Measurements from ENCODE around the gene UMPS. TPM values are rescaled to one million over a fixed set of nuclear protein-coding genes. Genes with fewer than 3 reads are reported as not detected.

UMPS gene
- total and polyA plus RNA-seq, 2 experiments from 2014 or later = 25.9 to 37.3 TPM

- WGBS (ENCODE audit: low lambda C conversion rate, missing lambda C conversion rate) = 86% methylated on average over 15 of the region's 15 CpGs
- Histone ChIP-seq H3K27ac (no peak overlapping the region), H3K4me2 (no peak overlapping the region), H3K79me2 (no peaks in the 10 kb centered on the region), H3K27me3 (no peaks in the 10 kb centered on the region), H2AFZ (no peak overlapping the region), H3K4me1 (ENCODE audit: insufficient read depth) (peaks cover 8% of the 10 kb centered on the region), H3K9me3 (ENCODE audit: low read depth) (no peaks in the 10 kb centered on the region), H4K20me1 (ENCODE audit: insufficient read depth, poor library complexity, severe bottlenecking) (no peaks in the 10 kb centered on the region), H3K9me2 (replicated peaks; ENCODE audit: insufficient read depth) (no peaks in the 10 kb centered on the region), H3K36me3 (replicated peaks; ENCODE audit: insufficient read depth, low read depth) (no peaks in the 10 kb centered on the region), H3K4me3 (no peak overlapping the region)
- TF ChIP-seq EZH2 (IDR thresholded peaks at IDR 0.05; ENCODE audit: borderline replicate concordance) = no peak
- TF ChIP-seq, protein P1, sequence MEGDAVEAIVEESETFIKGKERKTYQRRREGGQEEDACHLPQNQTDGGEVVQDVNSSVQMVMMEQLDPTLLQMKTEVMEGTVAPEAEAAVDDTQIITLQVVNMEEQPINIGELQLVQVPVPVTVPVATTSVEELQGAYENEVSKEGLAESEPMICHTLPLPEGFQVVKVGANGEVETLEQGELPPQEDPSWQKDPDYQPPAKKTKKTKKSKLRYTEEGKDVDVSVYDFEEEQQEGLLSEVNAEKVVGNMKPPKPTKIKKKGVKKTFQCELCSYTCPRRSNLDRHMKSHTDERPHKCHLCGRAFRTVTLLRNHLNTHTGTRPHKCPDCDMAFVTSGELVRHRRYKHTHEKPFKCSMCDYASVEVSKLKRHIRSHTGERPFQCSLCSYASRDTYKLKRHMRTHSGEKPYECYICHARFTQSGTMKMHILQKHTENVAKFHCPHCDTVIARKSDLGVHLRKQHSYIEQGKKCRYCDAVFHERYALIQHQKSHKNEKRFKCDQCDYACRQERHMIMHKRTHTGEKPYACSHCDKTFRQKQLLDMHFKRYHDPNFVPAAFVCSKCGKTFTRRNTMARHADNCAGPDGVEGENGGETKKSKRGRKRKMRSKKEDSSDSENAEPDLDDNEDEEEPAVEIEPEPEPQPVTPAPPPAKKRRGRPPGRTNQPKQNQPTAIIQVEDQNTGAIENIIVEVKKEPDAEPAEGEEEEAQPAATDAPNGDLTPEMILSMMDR (IDR thresholded peaks at IDR 0.05; ENCODE audit: poor library complexity) = no peak
- TF ChIP-seq EZH2phosphoT487 (IDR thresholded peaks at IDR 0.05; ENCODE audit: low read depth, severe bottlenecking, unreplicated experiment) = no peak
- DNase-seq (ENCODE audit: low spot score) = no peak
Observed at GRCh38 chr3:124763644-124764358, 33.5 kb downstream of the UMPS start.

DNA sequence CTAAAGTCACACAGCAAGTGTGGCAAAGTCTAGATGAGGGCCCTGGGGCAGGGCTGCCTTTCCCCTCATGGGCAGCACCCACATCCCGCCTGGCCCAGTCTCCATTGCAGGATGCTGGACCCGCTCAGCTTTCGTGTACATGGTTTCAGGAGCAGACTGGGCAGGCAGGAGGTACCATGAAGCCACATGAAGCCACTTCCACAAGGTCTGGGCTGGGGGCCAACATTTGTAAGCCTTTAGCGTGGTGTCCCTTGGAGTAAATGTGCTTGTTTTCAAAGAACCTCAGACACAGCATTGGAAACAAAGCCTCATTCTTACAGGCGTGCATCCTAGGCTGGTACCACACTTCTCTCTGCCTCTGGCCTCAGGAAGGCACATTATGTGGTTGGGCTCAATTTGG is 34.5 kb downstream of the UMPS start:
- Histone ChIP-seq H3K4me1 (ENCODE audit: insufficient read depth) (peaks cover 12% of the 10 kb centered on the region), H3K27ac (no peak overlapping the region), H3K9me2 (replicated peaks; ENCODE audit: insufficient read depth) (no peaks in the 10 kb centered on the region), H3K9me3 (ENCODE audit: low read depth) (no peaks in the 10 kb centered on the region), H4K20me1 (ENCODE audit: insufficient read depth, poor library complexity, severe bottlenecking) (no peaks in the 10 kb centered on the region), H3K4me3 (no peak overlapping the region), H3K27me3 (no peaks in the 10 kb centered on the region), H3K79me2 (no peaks in the 10 kb centered on the region), H3K36me3 (replicated peaks; ENCODE audit: insufficient read depth, low read depth) (no peaks in the 10 kb centered on the region), H2AFZ (no peak overlapping the region), H3K4me2 (no peak overlapping the region)
- TF ChIP-seq EZH2phosphoT487 (IDR thresholded peaks at IDR 0.05; ENCODE audit: low read depth, severe bottlenecking, unreplicated experiment) (no peak), EZH2 (IDR thresholded peaks at IDR 0.05; ENCODE audit: borderline replicate concordance) (no peak)
- TF ChIP-seq, protein P1 (IDR thresholded peaks at IDR 0.05; ENCODE audit: poor library complexity) = no peak
- no peak for DNase-seq (ENCODE audit: low spot score)
- 93% methylated on average over 5 of the region's 5 CpGs for WGBS (ENCODE audit: low lambda C conversion rate, missing lambda C conversion rate)

DNA sequence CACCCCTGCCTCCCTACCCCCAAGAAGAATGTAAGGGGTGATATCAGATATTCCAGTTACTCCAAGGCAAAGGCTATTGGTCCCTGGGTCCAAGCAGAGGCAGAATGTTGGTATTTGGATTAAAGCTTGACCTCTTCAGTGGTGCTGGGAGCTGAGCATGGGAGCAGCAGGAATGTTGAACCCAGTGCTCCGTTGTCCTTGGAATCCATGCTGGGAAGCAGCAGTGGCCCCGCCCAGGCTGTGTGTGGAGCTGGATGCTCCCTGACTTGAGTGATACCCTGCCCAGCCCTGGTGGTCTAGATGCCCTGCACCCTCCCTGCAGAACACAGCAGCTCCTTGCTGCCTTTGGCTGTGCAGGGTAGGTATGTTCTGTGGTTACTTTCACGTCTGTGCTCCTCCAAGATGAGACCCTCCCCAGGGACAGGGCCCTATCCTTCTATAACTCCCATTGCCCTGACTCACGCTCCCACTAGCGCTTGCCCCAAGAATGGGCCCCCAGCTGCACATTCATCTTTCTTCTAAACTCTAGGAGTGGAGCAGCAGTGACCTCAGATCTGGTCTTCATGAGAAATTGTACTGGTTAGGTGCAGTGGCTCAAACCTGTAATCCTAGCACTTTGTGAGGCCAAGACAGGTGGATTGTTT is 35.1 kb downstream of the UMPS start:
- H3K27ac ChIP-seq = no peak overlapping the region
- H3K27me3 ChIP-seq = no peaks in the 10 kb centered on the region
- DNase-seq (ENCODE audit: low spot score) = no peak
- WGBS (ENCODE audit: low lambda C conversion rate, missing lambda C conversion rate) = 95% methylated on average over 5 of the region's 5 CpGs
- H3K9me3 ChIP-seq (ENCODE audit: low read depth) = no peaks in the 10 kb centered on the region
- no peak overlapping the region for H3K4me2 ChIP-seq
- H3K79me2 ChIP-seq = no peaks in the 10 kb centered on the region
- no peaks in the 10 kb centered on the region for H3K9me2 ChIP-seq (replicated peaks; ENCODE audit: insufficient read depth)
- no peak overlapping the region for H2AFZ ChIP-seq
- no peak overlapping the region for H3K4me3 ChIP-seq
- peaks cover 17% of the 10 kb centered on the region for H3K4me1 ChIP-seq (ENCODE audit: insufficient read depth)
- TF ChIP-seq, protein P1 (IDR thresholded peaks at IDR 0.05; ENCODE audit: poor library complexity) = no peak
- no peak for TF ChIP-seq EZH2 (IDR thresholded peaks at IDR 0.05; ENCODE audit: borderline replicate concordance)
- TF ChIP-seq EZH2phosphoT487 (IDR thresholded peaks at IDR 0.05; ENCODE audit: low read depth, severe bottlenecking, unreplicated experiment) = no peak
- H3K36me3 ChIP-seq (replicated peaks; ENCODE audit: insufficient read depth, low read depth) = no peaks in the 10 kb centered on the region
- H4K20me1 ChIP-seq (ENCODE audit: insufficient read depth, poor library complexity, severe bottlenecking) = no peaks in the 10 kb centered on the region

Data from hepatocyte (in vitro differentiated cells).